IPS-15b (cell line): ENCODE results near the gene CRIM1.

Experiments used
- H3K27me3 ChIP-seq: one replicate; pipeline ENCODE4 v1.6.1; 2013; ENCODE audit warnings: low read length; ENCODE audit not compliant: control insufficient read depth, insufficient read depth
- H3K36me3 ChIP-seq: one replicate; pipeline ENCODE4 v1.6.1; 2013; ENCODE audit warnings: low read length; ENCODE audit not compliant: control insufficient read depth, insufficient read depth
- H3K4me1 ChIP-seq: one replicate; pipeline ENCODE4 v1.6.1; 2013; ENCODE audit warnings: mild to moderate bottlenecking, low read length; ENCODE audit not compliant: control insufficient read depth, insufficient read depth
- H3K4me3 ChIP-seq: one replicate; pipeline ENCODE4 v1.5.1; 2013; ENCODE audit warnings: low read depth, low read length
- H3K9ac ChIP-seq: one replicate; pipeline ENCODE4 v1.6.1; 2013; ENCODE audit warnings: low read depth, mild to moderate bottlenecking, low read length
- H3K9me3 ChIP-seq: one replicate; pipeline ENCODE4 v1.6.1; 2013; ENCODE audit warnings: mild to moderate bottlenecking, low read length; ENCODE audit not compliant: control insufficient read depth, insufficient read depth

Gene CRIM1

DNA sequence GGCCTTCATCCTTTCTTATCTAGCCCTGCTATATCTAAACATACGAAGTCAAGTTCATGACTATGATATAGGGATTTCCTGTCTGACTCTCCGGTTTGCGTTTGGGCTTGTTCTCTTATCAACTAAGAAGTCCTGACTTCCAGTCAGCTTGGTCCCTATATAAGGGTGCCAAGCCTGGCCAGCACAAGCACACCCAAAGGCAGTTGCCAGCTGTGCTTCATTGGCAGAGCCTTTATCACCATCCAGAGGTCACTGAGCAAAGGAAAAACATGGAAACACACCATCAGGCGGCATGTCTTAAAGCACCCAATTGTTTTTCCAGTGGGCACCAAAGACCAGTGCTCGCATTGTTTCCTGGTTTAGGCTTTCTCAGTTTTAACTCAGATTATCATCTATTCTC is 169.7 kb downstream of the CRIM1 start:
- peaks cover 6% of the 10 kb centered on the region for H3K36me3 ChIP-seq
- H3K4me1 ChIP-seq = no peaks in the 10 kb centered on the region
- no peaks in the 10 kb centered on the region for H3K9me3 ChIP-seq
- no peak overlapping the region for H3K4me3 ChIP-seq
- H3K27me3 ChIP-seq = no peaks in the 10 kb centered on the region
- no peak overlapping the region for H3K9ac ChIP-seq

DNA sequence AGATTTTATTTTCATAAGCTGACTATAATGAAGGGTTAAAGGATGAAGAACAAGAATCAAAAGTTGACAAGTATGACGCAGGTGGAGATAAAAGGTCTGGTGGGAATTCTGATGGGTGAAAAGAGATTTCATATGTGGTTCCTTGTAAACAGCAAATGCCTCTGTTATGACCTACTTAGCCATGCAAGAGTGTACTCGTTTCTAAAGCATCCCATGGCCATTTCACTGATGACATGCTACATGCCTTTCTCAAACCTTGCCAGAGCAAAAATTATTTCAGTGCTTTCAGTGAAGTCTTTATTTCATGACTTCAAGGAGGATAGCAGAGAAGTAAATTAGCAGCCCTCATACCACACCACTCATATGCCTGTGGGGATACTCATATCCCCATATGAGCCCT is 170.6 kb downstream of the CRIM1 start:
- H3K4me3 ChIP-seq = no peak overlapping the region
- no peak overlapping the region for H3K9ac ChIP-seq
- H3K36me3 ChIP-seq = peaks cover 6% of the 10 kb centered on the region
- H3K9me3 ChIP-seq = no peaks in the 10 kb centered on the region
- H3K27me3 ChIP-seq = no peaks in the 10 kb centered on the region
- H3K4me1 ChIP-seq = no peaks in the 10 kb centered on the region

DNA sequence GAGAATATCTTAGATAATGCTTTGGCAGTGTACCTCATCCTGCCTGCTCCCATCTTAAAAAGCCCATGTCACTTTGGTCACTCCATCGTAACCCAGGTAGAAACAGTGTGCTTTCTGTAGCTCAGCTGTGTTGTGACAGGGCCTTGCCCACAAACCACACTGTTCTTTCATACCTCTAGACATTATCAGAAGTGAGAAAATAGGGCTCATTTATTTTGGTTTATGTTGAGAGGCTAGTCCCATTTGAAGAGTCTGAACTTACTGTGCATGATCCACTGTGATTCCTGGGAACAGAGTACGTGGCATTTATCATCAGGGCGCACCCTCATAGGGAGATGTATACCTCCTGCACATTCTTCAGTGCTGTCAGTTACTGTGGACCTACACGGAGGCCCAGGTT is 172.7 kb downstream of the CRIM1 start:
- Histone ChIP-seq H3K36me3 (no peaks in the 10 kb centered on the region), H3K9me3 (no peaks in the 10 kb centered on the region), H3K4me3 (no peak overlapping the region), H3K4me1 (no peaks in the 10 kb centered on the region), H3K9ac (no peak overlapping the region), H3K27me3 (no peaks in the 10 kb centered on the region)

DNA sequence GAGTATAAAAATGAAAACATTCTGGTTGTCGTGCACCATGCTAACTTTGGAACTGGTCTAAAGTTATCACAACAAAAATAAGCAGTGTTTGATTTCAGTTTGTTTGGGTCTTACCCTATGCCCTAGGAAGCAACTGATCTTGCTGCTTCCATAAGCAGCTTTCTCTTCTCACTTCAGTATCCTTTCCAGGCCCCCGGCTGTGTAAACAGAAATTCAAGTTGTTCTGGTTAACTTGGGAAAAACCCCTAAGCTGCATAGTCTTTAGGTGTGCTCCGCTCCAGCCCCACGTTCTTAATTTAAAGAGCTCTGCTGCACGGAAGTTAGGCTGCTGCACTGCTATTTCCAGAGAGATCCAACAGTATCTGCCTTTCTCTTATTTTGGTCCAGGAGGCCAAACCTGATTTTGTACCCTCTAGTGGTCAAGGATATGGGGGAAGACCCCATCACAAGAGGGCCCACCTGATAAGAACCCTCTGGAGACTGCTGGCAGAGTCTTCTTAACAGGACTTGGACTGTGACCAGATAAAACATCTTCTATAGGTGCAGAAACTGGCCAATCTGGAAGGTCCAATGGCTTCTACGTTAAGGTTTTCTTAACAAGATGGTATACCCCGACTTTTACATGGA is 173.3 kb downstream of the CRIM1 start:
- H3K27me3 ChIP-seq = no peaks in the 10 kb centered on the region
- H3K4me3 ChIP-seq = no peak overlapping the region
- H3K4me1 ChIP-seq = no peaks in the 10 kb centered on the region
- no peak overlapping the region for H3K9ac ChIP-seq
- no peaks in the 10 kb centered on the region for H3K36me3 ChIP-seq
- no peaks in the 10 kb centered on the region for H3K9me3 ChIP-seq

DNA sequence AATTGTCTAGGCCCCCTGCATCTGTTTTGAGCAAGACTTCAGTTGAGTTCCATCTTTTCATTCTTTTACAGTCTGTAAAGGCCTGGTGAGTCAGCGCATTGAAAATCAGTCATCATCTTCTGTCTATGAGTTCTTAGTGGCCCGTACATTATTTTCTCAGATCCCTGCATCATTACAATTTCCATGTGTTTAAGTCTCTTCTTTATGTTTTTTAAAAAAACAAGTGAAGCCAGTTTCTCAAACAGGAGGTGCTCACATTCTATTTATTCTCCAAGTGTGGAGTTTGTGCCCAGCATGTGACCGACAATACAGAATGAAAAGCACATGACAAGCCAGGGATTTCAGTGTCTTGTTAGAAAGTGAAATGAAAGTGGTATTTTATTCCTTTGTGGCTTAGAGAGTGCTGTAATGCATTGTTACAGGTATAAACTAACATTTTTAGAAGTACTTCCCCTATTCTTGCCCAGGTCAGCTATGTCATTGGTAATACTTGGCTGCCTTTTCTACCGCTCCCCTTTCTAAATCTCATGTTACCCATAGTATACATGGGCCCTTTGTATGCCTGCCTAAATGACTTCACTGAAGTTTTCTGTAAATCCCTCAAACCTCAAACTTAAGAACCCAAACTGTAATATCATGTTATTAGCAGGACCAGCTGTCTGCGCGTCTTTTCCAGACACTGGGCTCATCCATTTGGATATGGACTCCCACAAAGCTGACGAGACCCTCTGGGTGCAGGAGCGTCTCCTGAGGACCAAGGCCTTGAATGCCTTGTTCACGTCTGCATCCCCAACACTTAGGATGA is 174.8 kb downstream of the CRIM1 start:
- H3K27me3 ChIP-seq = no peaks in the 10 kb centered on the region
- no peaks in the 10 kb centered on the region for H3K4me1 ChIP-seq
- H3K4me3 ChIP-seq = no peak overlapping the region
- H3K9me3 ChIP-seq = no peaks in the 10 kb centered on the region
- H3K9ac ChIP-seq = no peak overlapping the region
- no peaks in the 10 kb centered on the region for H3K36me3 ChIP-seq

DNA sequence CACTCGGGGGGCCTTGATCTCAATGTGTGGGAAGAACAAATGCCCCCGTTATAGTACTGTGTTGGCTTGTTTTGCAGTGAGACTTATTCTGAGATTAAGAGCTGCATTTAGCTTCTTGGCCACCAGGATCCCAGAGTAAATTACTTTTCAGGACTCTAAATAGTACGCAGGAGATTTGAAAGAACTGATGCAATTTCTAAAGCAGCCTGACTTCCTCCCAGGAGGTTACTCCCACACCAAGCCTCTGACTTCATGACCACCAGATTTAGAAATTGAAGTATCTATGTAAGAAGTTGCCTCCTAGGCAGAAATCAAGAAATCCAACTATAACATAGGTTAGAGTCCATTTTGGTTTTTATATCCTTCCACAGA is 175.4 kb downstream of the CRIM1 start:
- H3K9me3 ChIP-seq = no peaks in the 10 kb centered on the region
- H3K4me1 ChIP-seq = no peaks in the 10 kb centered on the region
- no peaks in the 10 kb centered on the region for H3K36me3 ChIP-seq
- no peak overlapping the region for H3K4me3 ChIP-seq
- no peaks in the 10 kb centered on the region for H3K27me3 ChIP-seq
- H3K9ac ChIP-seq = no peak overlapping the region

DNA sequence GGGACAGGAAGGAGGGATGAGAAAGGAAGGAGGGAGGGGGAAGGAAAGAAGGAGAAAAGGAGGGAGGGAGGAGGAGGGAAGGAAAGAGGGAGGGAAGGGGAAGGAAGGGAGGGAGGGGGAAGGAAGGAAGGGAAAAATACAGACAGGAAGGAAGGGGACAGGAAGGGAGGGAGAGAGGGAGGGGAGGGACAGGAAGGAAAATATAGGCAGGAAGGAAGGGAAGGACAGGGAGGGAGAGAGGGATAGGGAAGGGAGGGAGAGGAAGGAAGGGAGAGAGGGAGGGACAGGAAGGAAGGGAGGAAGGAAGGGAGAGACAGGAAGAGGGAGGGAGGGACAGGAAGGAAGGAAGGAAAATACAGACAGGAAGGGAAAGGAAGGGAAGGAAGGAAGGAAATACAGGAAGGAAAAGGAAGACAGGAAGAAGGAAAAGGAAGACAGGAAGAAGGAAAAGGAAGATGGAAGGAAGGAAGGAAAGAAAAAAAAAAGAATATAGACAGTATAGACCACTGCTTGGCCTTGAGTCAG is 178.8 kb downstream of the CRIM1 start:
- no peaks in the 10 kb centered on the region for H3K27me3 ChIP-seq
- peaks cover 4% of the 10 kb centered on the region for H3K36me3 ChIP-seq
- H3K4me3 ChIP-seq = no peak overlapping the region
- H3K9me3 ChIP-seq = no peaks in the 10 kb centered on the region
- H3K4me1 ChIP-seq = no peaks in the 10 kb centered on the region
- H3K9ac ChIP-seq = no peak overlapping the region

DNA sequence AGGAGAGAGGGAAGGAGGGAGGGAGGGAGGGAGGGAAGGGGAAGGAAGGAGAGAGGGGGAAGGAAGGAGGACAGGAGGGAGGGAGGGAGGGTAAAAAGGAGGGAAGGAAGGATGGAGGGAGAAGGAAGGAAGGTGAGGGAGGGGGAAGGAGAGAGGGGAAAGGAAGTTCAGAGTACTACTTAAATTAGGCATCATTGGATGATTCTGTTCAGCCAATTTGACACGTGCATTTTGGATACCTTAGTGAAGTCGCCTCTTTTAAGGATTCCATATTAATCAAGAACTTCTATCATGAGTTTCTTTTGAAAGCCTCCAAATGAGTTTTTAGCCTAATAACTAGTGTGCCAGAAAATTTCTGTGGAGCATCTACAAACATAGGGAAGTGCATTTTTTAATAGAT is 179.5 kb downstream of the CRIM1 start:
- Histone ChIP-seq H3K36me3 (peaks cover 4% of the 10 kb centered on the region), H3K9me3 (no peaks in the 10 kb centered on the region), H3K9ac (no peak overlapping the region), H3K27me3 (no peaks in the 10 kb centered on the region), H3K4me3 (no peak overlapping the region), H3K4me1 (no peaks in the 10 kb centered on the region)

DNA sequence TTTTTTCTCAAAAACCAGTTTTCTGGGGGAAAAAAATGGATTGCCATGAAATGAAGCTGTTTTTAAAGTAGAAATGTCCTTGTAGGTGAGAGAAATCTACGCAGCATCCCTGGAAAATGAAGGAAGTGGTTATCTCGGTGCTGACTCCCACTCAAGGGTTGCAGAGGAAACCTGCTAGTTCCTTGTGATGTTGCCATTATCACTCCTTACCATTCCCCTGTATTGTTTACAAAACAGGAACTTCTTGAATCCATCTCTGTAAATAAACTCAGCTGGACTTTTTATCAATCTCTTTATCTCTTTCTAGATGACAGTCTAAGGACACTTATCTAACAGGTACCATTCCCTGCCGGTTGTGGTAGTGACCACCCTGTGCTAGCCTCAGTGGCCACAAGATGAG is 181.2 kb downstream of the CRIM1 start:
- no peaks in the 10 kb centered on the region for H3K4me1 ChIP-seq
- H3K4me3 ChIP-seq = no peak overlapping the region
- no peak overlapping the region for H3K9ac ChIP-seq
- no peaks in the 10 kb centered on the region for H3K27me3 ChIP-seq
- H3K9me3 ChIP-seq = no peaks in the 10 kb centered on the region
- H3K36me3 ChIP-seq = peaks cover 4% of the 10 kb centered on the region

DNA sequence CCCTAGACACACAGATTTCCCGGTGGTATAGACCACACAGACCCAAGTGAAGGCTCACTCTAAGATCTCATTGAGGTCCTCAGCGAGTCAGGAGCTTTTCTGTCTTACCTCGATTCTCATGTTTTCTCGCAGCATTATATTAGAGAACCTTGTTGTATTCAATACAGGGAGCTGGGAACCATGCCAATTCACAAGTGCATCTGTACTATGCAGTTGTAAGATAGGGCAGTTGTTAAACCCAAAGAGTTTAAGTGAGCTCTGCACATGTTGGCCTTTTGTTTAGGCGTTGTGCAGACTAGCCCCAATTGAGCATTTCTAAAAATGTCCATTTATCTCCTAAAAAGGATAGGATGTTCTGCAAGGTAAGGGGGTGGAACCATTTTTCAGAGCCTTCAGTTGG is 182.8 kb downstream of the CRIM1 start:
- H3K27me3 ChIP-seq = no peaks in the 10 kb centered on the region
- H3K9ac ChIP-seq = no peak overlapping the region
- no peaks in the 10 kb centered on the region for H3K4me1 ChIP-seq
- no peaks in the 10 kb centered on the region for H3K9me3 ChIP-seq
- H3K4me3 ChIP-seq = no peak overlapping the region
- H3K36me3 ChIP-seq = peaks cover 4% of the 10 kb centered on the region

DNA sequence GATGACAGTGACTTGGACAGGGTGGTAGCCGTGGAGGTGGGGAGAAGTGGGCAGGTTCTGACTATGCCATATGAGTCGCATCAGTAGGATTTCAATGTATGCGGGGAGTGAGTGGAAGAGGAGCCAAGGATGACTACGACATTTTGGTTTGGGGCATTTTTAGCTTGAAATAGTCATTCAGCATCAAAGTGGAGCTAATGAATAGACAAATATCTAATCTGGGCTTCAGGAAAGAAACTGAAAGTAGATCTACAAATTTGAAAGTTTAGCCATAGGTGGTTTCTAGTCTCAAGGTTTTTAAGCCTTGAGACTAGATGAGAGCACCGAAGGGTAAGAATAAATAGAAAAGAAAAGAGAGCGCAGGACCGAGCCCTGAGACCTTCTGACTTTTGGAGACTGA is 184.1 kb downstream of the CRIM1 start:
- Histone ChIP-seq H3K36me3 (peaks cover 4% of the 10 kb centered on the region), H3K9ac (no peak overlapping the region), H3K9me3 (no peaks in the 10 kb centered on the region), H3K27me3 (no peaks in the 10 kb centered on the region), H3K4me3 (no peak overlapping the region), H3K4me1 (no peaks in the 10 kb centered on the region)
